PC-3 (cell line): ENCODE results near the gene SH3PXD2A. TPM values are rescaled to one million over a fixed set of nuclear protein-coding genes. Genes with fewer than 3 reads are reported as not detected.

Source experiments
- ATAC-seq: fragments of 200-7000 bp; cut with Tn5 transposase; 2 replicates; pipeline ENCODE4 v1.9.1; 2020; ENCODE audit warnings: mild to moderate bottlenecking, moderate library complexity
- BruUV-seq: library from RNA; stranded (reverse); fragments of 400-500 nt; replicated peaks from 2 replicates; lab custom pipeline; 2021; lab: Mats Ljungman, UMichigan
- CTCF ChIA-PET: fragments of 300-600 bp; sonication (Branson Sonifier 250); formaldehyde crosslinking; loops from one replicate; lab custom pipeline; 2022; ENCODE audit warnings: antibody characterized with exemption; lab: Charles Lee
- POLR2A ChIA-PET: fragments of 300-600 bp; sonication (Branson Sonifier 250); formaldehyde crosslinking; loops from one replicate; lab custom pipeline; 2022; ENCODE audit warnings: antibody characterized with exemption; ENCODE audit not compliant: unreplicated experiment; lab: Charles Lee
- DNase-seq: peaks from one replicate; pipeline ENCODE4 v3.0.0-alpha.2; 2015
- H2AFZ ChIP-seq: fragments of 300-600 bp; sonication (generic); 2 replicates; pipeline ENCODE4 v1.6.0; 2016; ENCODE audit warnings: antibody characterized with exemption, low read length
- H3F3A ChIP-seq: fragments of 300-600 bp; sonication (generic); one replicate; pipeline ENCODE4 v1.6.0; 2017; ENCODE audit warnings: antibody characterized with exemption, low read length, control low read depth, mild to moderate bottlenecking; ENCODE audit not compliant: unreplicated experiment
- H3K27ac ChIP-seq: fragments of 300-600 bp; sonication (generic); 2 replicates; pipeline ENCODE4 v1.5.1; 2016; ENCODE audit warnings: mild to moderate bottlenecking, low read length
- H3K27me3 ChIP-seq: fragments of 300-600 bp; sonication (generic); 2 replicates; pipeline ENCODE4 v1.6.1; 2016; ENCODE audit warnings: low read length, mixed read lengths
- H3K36me3 ChIP-seq: fragments of 300-600 bp; sonication (generic); 2 replicates; pipeline ENCODE4 v1.6.1; 2016; ENCODE audit warnings: low read depth, mixed run types, low read length, mixed read lengths
- H3K4me1 ChIP-seq: fragments of 300-600 bp; sonication (generic); 2 replicates; pipeline ENCODE4 v1.5.1; 2016; ENCODE audit warnings: low read length; ENCODE audit not compliant: insufficient read depth
- H3K4me2 ChIP-seq: fragments of 300-600 bp; sonication (generic); 2 replicates; pipeline ENCODE4 v1.6.0; 2016; ENCODE audit warnings: low read length
- H3K4me3 ChIP-seq: fragments of 300-600 bp; sonication (generic); 2 replicates; pipeline ENCODE4 v1.5.1; 2016; ENCODE audit warnings: mild to moderate bottlenecking, low read length, mixed read lengths
- H3K79me2 ChIP-seq: fragments of 300-600 bp; sonication (generic); 2 replicates; pipeline ENCODE4 v1.6.1; 2017; ENCODE audit warnings: low read length, mixed read lengths
- H3K9ac ChIP-seq: fragments of 300-600 bp; sonication (generic); 2 replicates; pipeline ENCODE4 v1.6.0; 2016; ENCODE audit warnings: mild to moderate bottlenecking, low read length
- H3K9me2 ChIP-seq: fragments of 300-600 bp; sonication (generic); replicated peaks from 2 replicates; pipeline ENCODE4 v1.6.1; 2016; ENCODE audit warnings: mixed run types, low read length, mixed read lengths
- H3K9me3 ChIP-seq: fragments of 300-600 bp; sonication (generic); 2 replicates; pipeline ENCODE4 v1.6.1; 2016; ENCODE audit warnings: low read length, mixed read lengths
- H4K20me1 ChIP-seq: fragments of 300-600 bp; sonication (generic); 2 replicates; pipeline ENCODE4 v1.6.1; 2016; ENCODE audit warnings: low read length, mixed read lengths
- EZH2 ChIP-seq: fragments of 300-600 bp; sonication (generic); IDR thresholded peaks from one replicate; pipeline ENCODE4 v1.6.1; 2017; ENCODE audit warnings: antibody characterized with exemption, mild to moderate bottlenecking, low read length; ENCODE audit not compliant: unreplicated experiment
- EZH2phosphoT487 ChIP-seq: fragments of 300-600 bp; sonication (generic); IDR thresholded peaks from 2 replicates; pipeline ENCODE4 v1.6.1; 2018; ENCODE audit warnings: mild to moderate bottlenecking, antibody characterized with exemption, low read length, borderline replicate concordance
- intact Hi-C: fragments of 100-400 bp; cut with micrococcal nuclease; formaldehyde crosslinking; loops from 2 replicates; pipeline ENCODE4 v1.9.0; 2023
- total RNA-seq: library from RNA; depleted of rRNA; stranded (reverse); fragments of >200 nt; gene quantifications from 2 replicates; pipeline ENCODE4 v1.2.3, GENCODE V29; 2014
- TF ChIP-seq, protein P1 (sequence below): fragments of 300-600 bp; sonication (generic); conservative IDR thresholded peaks from 2 replicates; pipeline ENCODE4 v1.5.1; 2017; ENCODE audit warnings: antibody characterized with exemption, low read depth, mild to moderate bottlenecking, low read length

The SH3PXD2A gene
- total RNA-seq, 1 experiment from 2014 or later, result 3.4 TPM

- no peak overlapping the region for H3K9ac ChIP-seq
- CTCF ChIA-PET, result interaction anchor here (0.5 kb wide), 1 partner anchor 77 kb away, joined by 3 read pairs; no protein-coding TSS in a partner anchor
- no TSS peak for BruUV-seq
Measured at GRCh38 chr10:103696411-103697145, 158.8 kb downstream of the SH3PXD2A start.

DNA sequence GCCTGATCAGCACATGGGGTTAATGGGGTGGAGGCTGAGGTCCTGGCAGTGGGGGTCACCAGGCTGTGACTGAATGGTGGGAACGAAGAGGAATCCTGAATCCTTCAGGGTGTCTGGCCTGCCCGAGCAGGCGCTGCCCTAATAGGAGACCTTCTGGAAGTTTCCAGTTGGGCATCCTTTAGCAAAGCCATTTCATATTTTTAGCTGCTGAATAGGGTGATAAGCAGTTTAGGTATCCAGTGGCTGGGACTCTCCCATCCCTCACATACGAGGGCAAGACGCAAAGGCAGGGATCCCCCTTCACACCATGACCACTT, 159.3 kb downstream of the SH3PXD2A start:
- H3K4me3 ChIP-seq, result no peak overlapping the region
- intact Hi-C loops, result no loop called here
- H3K9ac ChIP-seq, result no peak overlapping the region
- ChIA-PET POLR2A (no interaction called here), CTCF (interaction anchor here (0.5 kb wide), 1 partner anchor 77 kb away, joined by 3 read pairs; no protein-coding TSS in a partner anchor)
- H3K9me2 ChIP-seq, result no peaks in the 10 kb centered on the region
- peaks cover 19% of the 10 kb centered on the region for H3K4me1 ChIP-seq
- H3K27ac ChIP-seq, result no peak overlapping the region
- DNase-seq, result no peak
- no peak overlapping the region for H2AFZ ChIP-seq
- no peaks in the 10 kb centered on the region for H3K9me3 ChIP-seq
- no peaks in the 10 kb centered on the region for H4K20me1 ChIP-seq
- no TSS peak for BruUV-seq
- ATAC-seq, result no peak
- no peaks in the 10 kb centered on the region for H3K36me3 ChIP-seq
- no peaks in the 10 kb centered on the region for H3F3A ChIP-seq
- H3K27me3 ChIP-seq, result no peaks in the 10 kb centered on the region
- no peaks in the 10 kb centered on the region for H3K79me2 ChIP-seq
- no peak for TF ChIP-seq EZH2
- no peak for TF ChIP-seq EZH2phosphoT487
- TF ChIP-seq, protein P1, sequence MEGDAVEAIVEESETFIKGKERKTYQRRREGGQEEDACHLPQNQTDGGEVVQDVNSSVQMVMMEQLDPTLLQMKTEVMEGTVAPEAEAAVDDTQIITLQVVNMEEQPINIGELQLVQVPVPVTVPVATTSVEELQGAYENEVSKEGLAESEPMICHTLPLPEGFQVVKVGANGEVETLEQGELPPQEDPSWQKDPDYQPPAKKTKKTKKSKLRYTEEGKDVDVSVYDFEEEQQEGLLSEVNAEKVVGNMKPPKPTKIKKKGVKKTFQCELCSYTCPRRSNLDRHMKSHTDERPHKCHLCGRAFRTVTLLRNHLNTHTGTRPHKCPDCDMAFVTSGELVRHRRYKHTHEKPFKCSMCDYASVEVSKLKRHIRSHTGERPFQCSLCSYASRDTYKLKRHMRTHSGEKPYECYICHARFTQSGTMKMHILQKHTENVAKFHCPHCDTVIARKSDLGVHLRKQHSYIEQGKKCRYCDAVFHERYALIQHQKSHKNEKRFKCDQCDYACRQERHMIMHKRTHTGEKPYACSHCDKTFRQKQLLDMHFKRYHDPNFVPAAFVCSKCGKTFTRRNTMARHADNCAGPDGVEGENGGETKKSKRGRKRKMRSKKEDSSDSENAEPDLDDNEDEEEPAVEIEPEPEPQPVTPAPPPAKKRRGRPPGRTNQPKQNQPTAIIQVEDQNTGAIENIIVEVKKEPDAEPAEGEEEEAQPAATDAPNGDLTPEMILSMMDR, result no peak
- H3K4me2 ChIP-seq, result peak overlapping the region; percentile 29; the same call in 1 of the 2 replicates

More at GRCh38 chr10:103696411-103697145, 158.8 kb downstream of the SH3PXD2A start:
- H3K4me2 ChIP-seq, result peak overlapping the region; percentile 29
- H3K27me3 ChIP-seq, result no peaks in the 10 kb centered on the region
- no peaks in the 10 kb centered on the region for H3K79me2 ChIP-seq
- H2AFZ ChIP-seq, result no peak overlapping the region
- peaks cover 19% of the 10 kb centered on the region for H3K4me1 ChIP-seq
- H3K9me3 ChIP-seq, result no peaks in the 10 kb centered on the region
- intact Hi-C loops, result no loop called here
- H3K4me3 ChIP-seq, result no peak overlapping the region
- ATAC-seq (peak; percentile 93), DNase-seq (peak; percentile 83)
- no peaks in the 10 kb centered on the region for H3K9me2 ChIP-seq
- no peaks in the 10 kb centered on the region for H3K36me3 ChIP-seq
- no peak for TF ChIP-seq EZH2
- TF ChIP-seq, protein P1, result peak; percentile 37; the same call in 1 of the 2 replicates
- no peaks in the 10 kb centered on the region for H4K20me1 ChIP-seq
- POLR2A ChIA-PET, result no interaction called here
- H3F3A ChIP-seq, result no peaks in the 10 kb centered on the region
- peak overlapping the region; percentile 20; the same call in 1 of the 2 replicates for H3K27ac ChIP-seq

DNA sequence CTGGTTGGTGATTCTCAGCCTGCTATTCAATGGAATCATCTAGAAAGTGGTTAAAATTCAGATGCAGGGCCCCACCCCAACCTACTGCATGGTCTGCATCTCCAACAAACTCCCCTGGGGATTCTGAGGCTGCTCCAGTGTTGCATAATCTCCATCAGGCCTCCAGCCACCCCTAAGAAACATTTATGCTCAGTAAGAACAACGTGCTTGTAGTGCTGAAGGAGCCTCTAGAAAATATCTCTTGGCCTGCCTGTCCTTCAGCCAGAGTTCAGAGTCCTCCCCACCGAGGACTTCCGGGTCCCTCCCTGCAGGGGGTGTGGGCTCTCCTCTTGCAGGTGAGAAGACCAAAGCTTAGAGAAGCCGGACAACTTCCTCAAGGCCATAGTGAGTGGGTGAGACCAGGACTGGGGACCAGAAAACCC, 159.8 kb downstream of the SH3PXD2A start:
- POLR2A ChIA-PET, result no interaction called here
- TF ChIP-seq EZH2 (no peak), EZH2phosphoT487 (no peak)
- TF ChIP-seq, protein P1, result no peak
- H4K20me1 ChIP-seq, result no peaks in the 10 kb centered on the region
- no peaks in the 10 kb centered on the region for H3K36me3 ChIP-seq
- BruUV-seq, result no TSS peak
- no peak overlapping the region for H2AFZ ChIP-seq
- no peaks in the 10 kb centered on the region for H3K9me2 ChIP-seq
- no peak overlapping the region for H3K27ac ChIP-seq
- H3K9me3 ChIP-seq, result no peaks in the 10 kb centered on the region
- no peaks in the 10 kb centered on the region for H3F3A ChIP-seq
- no peaks in the 10 kb centered on the region for H3K79me2 ChIP-seq
- no peaks in the 10 kb centered on the region for H3K27me3 ChIP-seq
- H3K4me3 ChIP-seq, result no peak overlapping the region
- peaks cover 19% of the 10 kb centered on the region for H3K4me1 ChIP-seq
- ATAC-seq (no peak), DNase-seq (no peak)
- CTCF ChIA-PET, result no interaction called here
- H3K4me2 ChIP-seq, result no peak overlapping the region
- H3K9ac ChIP-seq, result no peak overlapping the region
- intact Hi-C loops, result no loop called here
